T-helper 2 cell treated with Interferon-gamma antibody and Interleukin-4, amounts not matched to agents 5 μg/mL and 100 μg/mL, for 36 hours (primary cell): Measurements from ENCODE around the gene INPP4B.

Experiments used
- DNase-seq: peaks from one replicate; pipeline ENCODE4 v3.0.0; 2021; ENCODE audit warnings: low spot score
- H3K27ac Mint-ChIP-seq: one replicate; pipeline ENCODE4 v1.8.0; 2021; ENCODE audit warnings: mild to moderate bottlenecking, mixed read lengths
- H3K27me3 Mint-ChIP-seq: one replicate; pipeline ENCODE4 v1.8.0; 2021; ENCODE audit warnings: low read depth, mixed read lengths
- H3K36me3 Mint-ChIP-seq: one replicate; pipeline ENCODE4 v1.8.0; 2021; ENCODE audit warnings: low read depth, mixed read lengths
- H3K4me1 Mint-ChIP-seq: one replicate; pipeline ENCODE4 v1.8.0; 2021; ENCODE audit warnings: low read depth, mixed read lengths
- H3K4me3 Mint-ChIP-seq: one replicate; pipeline ENCODE4 v1.8.0; 2022; ENCODE audit warnings: mild to moderate bottlenecking, moderate library complexity, mixed read lengths
- H3K9me3 Mint-ChIP-seq: one replicate; pipeline ENCODE4 v1.8.0; 2021; ENCODE audit warnings: mixed read lengths

Gene INPP4B

DNA sequence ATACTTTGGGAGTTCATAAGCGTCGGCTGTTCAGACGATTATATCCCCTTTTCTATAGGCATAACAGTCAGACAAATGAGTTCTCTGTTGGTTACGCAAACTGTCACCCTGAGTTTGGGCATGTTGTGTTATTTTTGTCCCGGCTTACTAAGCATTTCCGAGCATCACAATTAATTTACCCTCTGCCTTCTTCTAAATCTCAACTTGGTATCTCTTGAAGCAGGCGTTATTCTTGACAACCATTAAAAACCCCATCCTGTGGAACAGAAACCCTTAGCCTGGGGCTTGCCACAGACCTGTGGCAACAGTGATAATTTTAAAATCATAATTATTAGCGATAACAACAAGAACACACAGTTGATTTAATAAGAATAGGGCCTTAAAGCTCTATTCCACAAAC is 558.7 kb downstream of the INPP4B start:
- Mint-ChIP-seq H3K36me3 (peaks cover 32% of the 10 kb centered on the region), H3K27me3 (no peaks in the 10 kb centered on the region), H3K4me1 (peaks cover 12% of the 10 kb centered on the region), H3K4me3 (no peak overlapping the region), H3K9me3 (peaks cover 12% of the 10 kb centered on the region), H3K27ac (no peak overlapping the region)
- DNase-seq = no peak

DNA sequence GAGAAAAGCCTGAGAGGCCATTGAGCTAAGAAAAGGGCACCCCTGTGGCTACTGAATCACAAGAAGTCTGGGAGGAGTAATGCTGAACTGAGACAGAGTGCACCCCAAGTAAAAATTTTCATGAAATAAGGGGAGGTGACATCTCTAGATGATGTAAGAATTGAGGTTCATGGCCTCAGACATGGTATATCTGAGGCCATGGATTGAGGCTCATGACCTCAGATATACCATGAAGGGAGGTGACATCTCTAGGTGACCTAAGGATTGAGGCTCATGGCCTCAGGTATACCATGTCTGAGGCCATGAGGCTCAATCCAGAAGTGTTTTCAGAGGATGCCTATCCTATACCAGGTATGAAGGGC is 560.9 kb downstream of the INPP4B start:
- no peak for DNase-seq
- no peak overlapping the region for H3K27ac Mint-ChIP-seq
- H3K36me3 Mint-ChIP-seq = peaks cover 20% of the 10 kb centered on the region
- no peak overlapping the region for H3K4me3 Mint-ChIP-seq
- peaks cover 8% of the 10 kb centered on the region for H3K9me3 Mint-ChIP-seq
- peaks cover 11% of the 10 kb centered on the region for H3K4me1 Mint-ChIP-seq
- no peaks in the 10 kb centered on the region for H3K27me3 Mint-ChIP-seq

GRCh38 chr4:142284402-142285221 is 561.5 kb downstream of the INPP4B start:
- Mint-ChIP-seq H3K4me3 (no peak overlapping the region), H3K9me3 (peaks cover 4% of the 10 kb centered on the region), H3K36me3 (peaks cover 16% of the 10 kb centered on the region), H3K27ac (no peak overlapping the region), H3K4me1 (peaks cover 11% of the 10 kb centered on the region), H3K27me3 (no peaks in the 10 kb centered on the region)
- DNase-seq = no peak

DNA sequence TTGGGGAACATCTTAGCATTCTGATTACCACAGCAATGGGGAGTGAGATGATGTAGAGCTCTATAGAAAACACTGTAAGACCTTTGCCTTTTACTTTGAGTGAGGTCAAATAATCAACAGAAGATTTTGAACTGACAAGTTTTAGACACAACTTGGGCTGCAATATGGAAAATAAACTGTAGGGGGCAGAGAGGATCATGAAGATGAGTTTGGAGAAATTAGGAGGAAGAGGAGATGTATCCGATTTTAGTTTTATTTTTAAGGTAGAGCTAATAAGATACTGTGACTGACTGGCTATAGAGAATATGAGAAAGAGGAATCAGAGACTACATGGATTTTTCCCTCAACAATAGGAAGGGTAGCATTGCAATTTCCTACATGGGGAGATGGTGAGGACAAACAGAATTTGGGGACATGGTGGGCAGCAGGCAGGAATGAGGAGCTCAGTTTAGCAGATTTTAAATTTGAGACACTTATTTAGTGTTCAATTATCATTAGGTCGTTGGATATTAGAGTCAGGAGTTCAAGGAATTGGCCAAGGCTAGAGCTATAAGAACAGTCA is 563.1 kb downstream of the INPP4B start:
- H3K36me3 Mint-ChIP-seq = peaks cover 8% of the 10 kb centered on the region
- no peak overlapping the region for H3K4me3 Mint-ChIP-seq
- H3K27me3 Mint-ChIP-seq = no peaks in the 10 kb centered on the region

DNA sequence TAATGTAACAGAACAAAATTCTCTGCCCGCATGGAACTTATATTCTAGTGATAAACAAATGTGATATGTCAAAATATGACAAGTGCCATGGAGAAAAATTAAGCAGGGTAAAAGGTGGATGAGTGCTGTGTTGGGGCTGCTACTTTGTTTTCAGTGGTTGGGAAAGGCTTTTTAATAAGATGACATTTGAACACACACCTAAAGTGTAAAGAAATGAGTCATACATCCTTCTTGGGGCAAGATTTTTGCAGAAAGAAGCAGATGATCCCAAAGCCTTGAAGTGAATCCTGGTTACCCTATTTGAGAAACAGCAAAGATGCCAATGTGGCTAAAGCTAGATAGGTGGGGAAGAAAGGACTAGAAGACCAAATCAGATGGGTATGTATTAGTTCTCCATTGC is 564.1 kb downstream of the INPP4B start:
- H3K36me3 Mint-ChIP-seq = peaks cover 12% of the 10 kb centered on the region
- H3K27ac Mint-ChIP-seq = no peak overlapping the region
- no peak for DNase-seq
- peaks cover 14% of the 10 kb centered on the region for H3K4me1 Mint-ChIP-seq
- H3K4me3 Mint-ChIP-seq = no peak overlapping the region
- no peaks in the 10 kb centered on the region for H3K27me3 Mint-ChIP-seq
- H3K9me3 Mint-ChIP-seq = no peaks in the 10 kb centered on the region

More for the DNA sequence above, 563.1 kb downstream of the INPP4B start:
- Mint-ChIP-seq H3K27ac (no peak overlapping the region), H3K4me1 (peaks cover 15% of the 10 kb centered on the region), H3K9me3 (no peaks in the 10 kb centered on the region)
- no peak for DNase-seq

DNA sequence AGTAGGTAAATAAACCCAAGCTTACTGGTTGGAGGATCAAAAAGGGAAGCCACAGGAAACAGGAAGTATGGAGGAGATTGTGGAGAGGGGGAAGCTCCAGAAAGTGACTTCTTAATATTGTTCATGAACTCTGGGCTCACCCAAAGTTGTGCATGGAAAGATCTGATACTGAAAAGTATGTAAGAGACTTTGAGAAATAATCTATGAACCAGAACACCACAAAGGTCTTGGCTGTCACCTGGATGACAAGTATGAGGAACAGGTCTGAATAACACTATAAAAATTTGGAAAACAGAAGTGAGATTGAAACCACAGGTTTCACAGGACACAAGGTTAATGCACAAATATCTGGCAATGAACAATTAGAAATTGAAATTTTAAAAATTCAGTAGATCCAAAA is 567.4 kb downstream of the INPP4B start:
- Mint-ChIP-seq H3K4me3 (no peak overlapping the region), H3K36me3 (peaks cover 14% of the 10 kb centered on the region), H3K27ac (no peak overlapping the region), H3K27me3 (no peaks in the 10 kb centered on the region), H3K9me3 (no peaks in the 10 kb centered on the region), H3K4me1 (peaks cover 23% of the 10 kb centered on the region)
- DNase-seq = no peak

DNA sequence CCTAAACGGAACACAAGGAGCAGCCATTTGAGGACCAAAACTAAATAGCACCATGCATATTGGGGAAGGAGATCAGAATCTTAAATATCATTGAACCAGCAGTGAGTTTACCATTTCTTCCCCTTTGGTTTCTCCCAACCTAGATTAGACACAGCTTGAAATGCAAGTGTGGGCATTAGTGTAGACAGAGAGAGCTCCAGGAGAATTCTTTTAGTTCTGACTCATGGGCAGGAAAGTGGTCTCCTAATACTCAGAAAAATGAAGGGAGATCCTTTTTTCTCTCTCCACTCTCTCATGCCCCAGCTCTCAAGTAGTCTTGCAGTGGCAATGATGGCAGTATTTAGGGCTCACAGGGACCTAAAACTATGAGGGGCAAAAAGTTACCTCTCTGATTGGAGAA is 567.9 kb downstream of the INPP4B start:
- H3K27me3 Mint-ChIP-seq = no peaks in the 10 kb centered on the region
- peaks cover 23% of the 10 kb centered on the region for H3K4me1 Mint-ChIP-seq
- H3K9me3 Mint-ChIP-seq = no peaks in the 10 kb centered on the region
- no peak overlapping the region for H3K4me3 Mint-ChIP-seq
- H3K36me3 Mint-ChIP-seq = peaks cover 14% of the 10 kb centered on the region
- H3K27ac Mint-ChIP-seq = no peak overlapping the region
- DNase-seq = no peak

DNA sequence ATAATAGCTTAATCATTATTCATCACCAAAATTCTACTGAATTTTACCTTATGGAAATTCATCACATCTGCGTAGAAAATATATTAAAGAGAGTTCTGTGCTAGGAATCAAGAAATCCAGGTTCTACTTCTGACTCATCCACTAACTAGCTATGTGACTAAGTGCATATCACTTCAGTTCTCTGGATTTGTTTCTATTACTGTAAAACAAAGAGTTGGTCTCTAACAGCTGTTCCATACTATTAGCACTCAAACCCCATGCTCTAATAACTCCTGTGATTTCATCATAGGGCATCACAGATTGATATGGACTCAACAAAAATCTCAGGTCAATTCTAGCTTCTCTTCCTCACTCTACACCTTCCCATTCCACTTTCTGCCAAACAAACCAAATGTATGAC is 572.0 kb downstream of the INPP4B start:
- Mint-ChIP-seq H3K4me3 (no peak overlapping the region), H3K9me3 (no peaks in the 10 kb centered on the region), H3K27me3 (no peaks in the 10 kb centered on the region), H3K4me1 (peaks cover 23% of the 10 kb centered on the region), H3K36me3 (peaks cover 25% of the 10 kb centered on the region), H3K27ac (no peak overlapping the region)
- no peak for DNase-seq

DNA sequence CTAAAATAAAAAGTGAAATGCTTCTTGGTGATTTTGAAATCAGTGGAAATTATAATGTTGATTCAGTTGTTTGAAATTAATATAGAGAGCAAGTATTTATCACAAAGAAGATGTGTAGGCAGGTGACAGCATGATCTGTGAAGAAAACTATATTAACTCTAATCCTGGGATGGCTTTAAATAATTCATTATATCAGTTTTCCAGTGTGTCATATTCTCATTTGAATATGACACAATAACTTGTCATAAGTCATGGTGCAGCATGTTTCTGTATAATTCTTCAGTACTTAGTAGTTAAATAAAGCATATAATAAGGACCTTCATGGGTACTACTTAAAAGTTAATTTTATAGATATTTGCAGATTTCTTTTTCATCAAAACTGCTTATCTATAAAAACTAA is 573.6 kb downstream of the INPP4B start:
- no peak overlapping the region for H3K27ac Mint-ChIP-seq
- no peak for DNase-seq
- no peaks in the 10 kb centered on the region for H3K27me3 Mint-ChIP-seq
- peaks cover 36% of the 10 kb centered on the region for H3K36me3 Mint-ChIP-seq
- no peak overlapping the region for H3K4me3 Mint-ChIP-seq
- H3K9me3 Mint-ChIP-seq = no peaks in the 10 kb centered on the region
- H3K4me1 Mint-ChIP-seq = peaks cover 26% of the 10 kb centered on the region

DNA sequence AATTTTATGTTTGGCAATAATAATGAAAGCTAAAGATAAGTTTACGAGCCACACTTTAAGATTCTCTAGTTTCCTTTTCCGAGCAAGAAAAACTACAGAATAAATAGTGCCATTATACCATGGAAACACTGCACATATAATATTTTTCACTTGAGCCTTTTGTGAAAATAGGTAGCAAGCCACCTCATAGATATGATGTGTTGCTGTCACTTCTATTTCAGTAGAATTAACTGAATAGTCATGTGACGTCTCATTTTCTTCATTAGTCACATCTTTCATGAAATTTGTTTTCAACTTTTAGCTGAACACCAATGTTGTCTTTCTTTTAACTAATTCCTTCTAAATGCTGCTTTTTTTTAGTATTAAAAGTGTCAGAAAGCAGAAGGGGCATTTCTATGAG is 574.3 kb downstream of the INPP4B start:
- DNase-seq = no peak
- Mint-ChIP-seq H3K4me3 (no peak overlapping the region), H3K36me3 (peaks cover 35% of the 10 kb centered on the region), H3K9me3 (no peaks in the 10 kb centered on the region), H3K27ac (no peak overlapping the region), H3K27me3 (no peaks in the 10 kb centered on the region), H3K4me1 (peaks cover 30% of the 10 kb centered on the region)

DNA sequence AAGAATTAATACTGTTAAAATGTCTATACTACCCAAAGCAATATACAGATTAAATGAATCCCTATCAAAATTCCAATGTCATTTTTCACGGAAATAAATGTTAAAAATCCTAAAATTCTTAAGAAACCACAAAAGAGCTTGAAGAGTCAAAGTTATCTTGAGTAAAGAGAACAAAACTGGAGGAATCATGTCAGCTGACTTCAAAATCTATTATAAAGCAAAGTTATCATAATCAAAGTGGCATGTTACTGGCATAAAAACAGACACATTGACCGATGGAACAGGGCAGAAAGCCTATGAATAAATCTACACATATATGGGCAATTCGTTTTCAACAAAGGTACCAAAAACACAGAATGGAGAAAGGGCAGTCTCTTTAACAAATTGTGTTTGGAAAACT is 579.0 kb downstream of the INPP4B start:
- Mint-ChIP-seq H3K4me3 (no peak overlapping the region), H3K9me3 (no peaks in the 10 kb centered on the region), H3K4me1 (peaks cover 51% of the 10 kb centered on the region), H3K36me3 (peaks cover 62% of the 10 kb centered on the region), H3K27ac (no peak overlapping the region), H3K27me3 (no peaks in the 10 kb centered on the region)
- DNase-seq = no peak

GRCh38 chr4:142265946-142266345 is 580.2 kb downstream of the INPP4B start:
- Mint-ChIP-seq H3K4me1 (peaks cover 54% of the 10 kb centered on the region), H3K36me3 (peaks cover 68% of the 10 kb centered on the region), H3K27me3 (no peaks in the 10 kb centered on the region), H3K9me3 (no peaks in the 10 kb centered on the region), H3K4me3 (no peak overlapping the region), H3K27ac (peak overlapping the region; percentile 28)
- DNase-seq = no peak

GRCh38 chr4:142265536-142265935 is 580.6 kb downstream of the INPP4B start:
- H3K27ac Mint-ChIP-seq = peak overlapping the region; percentile 28
- peaks cover 67% of the 10 kb centered on the region for H3K36me3 Mint-ChIP-seq
- no peak overlapping the region for H3K4me3 Mint-ChIP-seq
- peak; percentile 15 for DNase-seq
- no peaks in the 10 kb centered on the region for H3K27me3 Mint-ChIP-seq
- H3K9me3 Mint-ChIP-seq = no peaks in the 10 kb centered on the region
- peaks cover 53% of the 10 kb centered on the region for H3K4me1 Mint-ChIP-seq

- no peaks in the 10 kb centered on the region for H3K27me3 Mint-ChIP-seq
- peak overlapping the region; percentile 5 for H3K27ac Mint-ChIP-seq
- no peak for DNase-seq
- peaks cover 67% of the 10 kb centered on the region for H3K36me3 Mint-ChIP-seq
- H3K4me1 Mint-ChIP-seq = peaks cover 52% of the 10 kb centered on the region
- no peaks in the 10 kb centered on the region for H3K9me3 Mint-ChIP-seq
- H3K4me3 Mint-ChIP-seq = no peak overlapping the region
These were observed 581.1 kb downstream of the INPP4B start for GRCh38 chr4:142264961-142265360.

DNA sequence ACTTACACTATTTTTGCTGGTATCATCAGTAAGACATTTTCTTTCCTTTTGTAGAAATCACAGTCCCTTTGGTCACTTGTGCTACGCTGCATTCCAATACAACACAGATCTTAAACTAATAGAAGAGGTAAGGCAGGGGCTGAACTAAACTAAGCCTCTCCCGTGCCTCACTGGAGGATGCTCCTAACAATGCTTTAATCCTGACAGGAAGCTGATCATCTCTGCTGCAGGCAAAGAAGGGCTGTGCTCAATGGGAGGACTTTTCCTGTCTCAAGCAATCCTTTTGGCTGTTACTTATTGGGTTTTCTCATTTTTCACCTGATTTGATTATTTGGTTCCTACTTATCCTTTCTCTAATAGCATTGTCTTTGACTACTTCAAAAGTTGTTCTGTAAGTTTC is 583.1 kb downstream of the INPP4B start:
- no peak overlapping the region for H3K27ac Mint-ChIP-seq
- H3K4me1 Mint-ChIP-seq = peaks cover 40% of the 10 kb centered on the region

More for the DNA sequence above, 583.1 kb downstream of the INPP4B start:
- Mint-ChIP-seq H3K9me3 (no peaks in the 10 kb centered on the region), H3K4me3 (no peak overlapping the region), H3K36me3 (peaks cover 67% of the 10 kb centered on the region), H3K27me3 (no peaks in the 10 kb centered on the region)
- DNase-seq = no peak
